ENCODE data around the gene CLASRP.

Gene CLASRP

GRCh38 chr19:45023048-45023447, 15.8 kb upstream of the CLASRP start:
- DNase-seq: no peak

GRCh38 chr19:45025264-45025663, 13.6 kb upstream of the CLASRP start:
- DNase-seq: no peak

- DNase-seq: no peak
These were observed 11.5 kb upstream of the CLASRP start for GRCh38 chr19:45027371-45027770.

GRCh38 chr19:45030825-45031224, 8.0 kb upstream of the CLASRP start:
- no peak for DNase-seq

- DNase-seq: no peak
These were observed 6.4 kb upstream of the CLASRP start for GRCh38 chr19:45032421-45032820.

GRCh38 chr19:45035755-45036154, 3.1 kb upstream of the CLASRP start:
- DNase-seq: no peak

GRCh38 chr19:45037393-45038169, 1.3 kb upstream of the CLASRP start:
- DNase-seq: no peak

GRCh38 chr19:45040059-45040771, 1.4 kb downstream of the CLASRP start:
- DNase-seq: no peak

GRCh38 chr19:45041125-45041524, 2.3 kb downstream of the CLASRP start:
- DNase-seq: no peak

- no peak for DNase-seq
These were observed 7.0 kb downstream of the CLASRP start for GRCh38 chr19:45045671-45046353.

- no peak for DNase-seq
These were observed 7.5 kb downstream of the CLASRP start for GRCh38 chr19:45046355-45046754.

GRCh38 chr19:45047188-45047797, 8.4 kb downstream of the CLASRP start:
- no peak for DNase-seq

- no peak for DNase-seq
These were observed 10.4 kb downstream of the CLASRP start for GRCh38 chr19:45049073-45049736.

GRCh38 chr19:45050036-45050435, 11.2 kb downstream of the CLASRP start:
- no peak for DNase-seq

- DNase-seq: no peak
These were observed 13.2 kb downstream of the CLASRP start for GRCh38 chr19:45051929-45052579.

GRCh38 chr19:45056831-45057230, 18.0 kb downstream of the CLASRP start:
- no peak for DNase-seq

GRCh38 chr19:45057444-45057843, 18.6 kb downstream of the CLASRP start:
- no peak for DNase-seq

- DNase-seq: no peak
These were observed 19.8 kb downstream of the CLASRP start for GRCh38 chr19:45058622-45059159.

GRCh38 chr19:45059258-45059965, 20.6 kb downstream of the CLASRP start:
- no peak for DNase-seq

GRCh38 chr19:45061965-45062364, 23.1 kb downstream of the CLASRP start:
- no peak for DNase-seq

Data from NCI-H187 treated with DMSO at 0.1 percent for 48 hours (cell line).